ENCODE results near the gene EXOC3L2.
"Not testable (repeated sequence)": the region's sequence is repeated elsewhere in the genome, so short reads cannot be mapped to it uniquely, and the experiment has no call there.

EXOC3L2 gene

GRCh38 chr19:45249261-45250033 lies 4.2 kb upstream of the EXOC3L2 start:
- H3K9ac ChIP-seq, result no peak overlapping the region; the same call in 1 of the 2 replicates
- no peak for TF ChIP-seq Cebpa-rat (IDR thresholded peaks at IDR 0.05)
- peaks cover 71% of the 10 kb centered on the region for H3K4me1 ChIP-seq

GRCh38 chr19:45247136-45247535 lies 1.9 kb upstream of the EXOC3L2 start:
- Histone ChIP-seq H4K20me1 (peaks cover 5% of the 10 kb centered on the region), H3K4me1 (peaks cover 53% of the 10 kb centered on the region), H3K9ac (no peak overlapping the region), H3K27me3 (no peaks in the 10 kb centered on the region), H3K4me2 (no peak overlapping the region), H3K27ac (no peak overlapping the region), H3K4me3 (no peak overlapping the region), H3K9me3 (no peaks in the 10 kb centered on the region), H3K36me3 (no peaks in the 10 kb centered on the region)
- no peak for TF ChIP-seq Cebpa-rat (IDR thresholded peaks at IDR 0.05)

More at GRCh38 chr19:45249261-45250033, 4.2 kb upstream of the EXOC3L2 start:
- Histone ChIP-seq H3K4me2 (peak overlapping the region; percentile 71), H4K20me1 (peaks cover 28% of the 10 kb centered on the region), H3K36me3 (peaks cover 14% of the 10 kb centered on the region; the same call in 1 of the 2 replicates), H3K4me3 (no peak overlapping the region), H3K27ac (no peak overlapping the region; the same call in 1 of the 2 replicates), H3K27me3 (no peaks in the 10 kb centered on the region), H3K9me3 (no peaks in the 10 kb centered on the region)

- peak overlapping the region; percentile 66; the same call in 1 of the 2 replicates for H3K9ac ChIP-seq
- peak overlapping the region; percentile 70 for H3K27ac ChIP-seq
- H3K36me3 ChIP-seq, result no peaks in the 10 kb centered on the region
- no peak for TF ChIP-seq Cebpa-rat (IDR thresholded peaks at IDR 0.05)
- peak overlapping the region; percentile 61 for H3K4me2 ChIP-seq
- H4K20me1 ChIP-seq, result no peaks in the 10 kb centered on the region
- no peaks in the 10 kb centered on the region for H3K27me3 ChIP-seq
- peaks cover 64% of the 10 kb centered on the region for H3K4me1 ChIP-seq
- H3K4me3 ChIP-seq, result no peak overlapping the region
- H3K9me3 ChIP-seq, result no peaks in the 10 kb centered on the region
Observed at GRCh38 chr19:45245826-45246225, 619 bp upstream of the EXOC3L2 start.

- Histone ChIP-seq H3K9me3 (no peaks in the 10 kb centered on the region), H3K27me3 (no peaks in the 10 kb centered on the region), H3K9ac (no peak overlapping the region), H3K36me3 (no peaks in the 10 kb centered on the region), H3K4me3 (no peak overlapping the region), H4K20me1 (no peaks in the 10 kb centered on the region), H3K4me2 (peak overlapping the region; percentile 61; the same call in 1 of the 2 replicates), H3K4me1 (peaks cover 56% of the 10 kb centered on the region), H3K27ac (no peak overlapping the region)
- no peak for TF ChIP-seq Cebpa-rat (IDR thresholded peaks at IDR 0.05)
Observed at GRCh38 chr19:45244133-45244794, 943 bp downstream of the EXOC3L2 start.

- Histone ChIP-seq H4K20me1 (no peaks in the 10 kb centered on the region), H3K4me3 (no peak overlapping the region), H3K4me1 (peaks cover 57% of the 10 kb centered on the region), H3K9me3 (no peaks in the 10 kb centered on the region), H3K27ac (no peak overlapping the region), H3K4me2 (no peak overlapping the region), H3K36me3 (no peaks in the 10 kb centered on the region), H3K27me3 (no peaks in the 10 kb centered on the region), H3K9ac (no peak overlapping the region)
- no peak for TF ChIP-seq Cebpa-rat (IDR thresholded peaks at IDR 0.05)
Observed at GRCh38 chr19:45243144-45243732, 2.0 kb downstream of the EXOC3L2 start.

GRCh38 chr19:45238556-45238955 lies 6.7 kb downstream of the EXOC3L2 start:
- Histone ChIP-seq H3K4me3 (no peak overlapping the region), H3K27me3 (no peaks in the 10 kb centered on the region), H3K9me3 (no peaks in the 10 kb centered on the region), H3K9ac (no peak overlapping the region), H4K20me1 (no peaks in the 10 kb centered on the region), H3K4me2 (no peak overlapping the region), H3K4me1 (peaks cover 75% of the 10 kb centered on the region), H3K27ac (peak overlapping the region; percentile 4; the same call in 1 of the 2 replicates), H3K36me3 (no peaks in the 10 kb centered on the region)
- TF ChIP-seq Cebpa-rat (IDR thresholded peaks at IDR 0.05), result no peak

- peak overlapping the region; percentile 93 for H3K27ac ChIP-seq
- no peaks in the 10 kb centered on the region for H3K9me3 ChIP-seq
- no peaks in the 10 kb centered on the region for H3K27me3 ChIP-seq
- H3K4me2 ChIP-seq, result peak overlapping the region; percentile 87
- no peaks in the 10 kb centered on the region for H3K36me3 ChIP-seq
- H3K9ac ChIP-seq, result peak overlapping the region; percentile 79
- H3K4me3 ChIP-seq, result peak overlapping the region; percentile 54
- H3K4me1 ChIP-seq, result peaks cover 83% of the 10 kb centered on the region
- no peak for TF ChIP-seq Cebpa-rat (IDR thresholded peaks at IDR 0.05)
- no peaks in the 10 kb centered on the region for H4K20me1 ChIP-seq
Observed at GRCh38 chr19:45235485-45235884, 9.7 kb downstream of the EXOC3L2 start.

GRCh38 chr19:45234089-45234869 lies 10.9 kb downstream of the EXOC3L2 start:
- H3K4me2 ChIP-seq, result peak overlapping the region; percentile 87
- peaks cover 79% of the 10 kb centered on the region for H3K4me1 ChIP-seq
- no peaks in the 10 kb centered on the region for H3K27me3 ChIP-seq
- peak overlapping the region; percentile 93 for H3K27ac ChIP-seq
- no peaks in the 10 kb centered on the region for H3K9me3 ChIP-seq
- no peak overlapping the region for H3K4me3 ChIP-seq
- no peak for TF ChIP-seq Cebpa-rat (IDR thresholded peaks at IDR 0.05)
- peak overlapping the region; percentile 79; the same call in 1 of the 2 replicates for H3K9ac ChIP-seq
- no peaks in the 10 kb centered on the region for H4K20me1 ChIP-seq
- no peaks in the 10 kb centered on the region for H3K36me3 ChIP-seq

- H3K9ac ChIP-seq, result no peak overlapping the region
- no peak overlapping the region for H3K4me2 ChIP-seq
- peaks cover 65% of the 10 kb centered on the region for H3K4me1 ChIP-seq
- H3K9me3 ChIP-seq, result no peaks in the 10 kb centered on the region
- H3K27me3 ChIP-seq, result no peaks in the 10 kb centered on the region
- H3K27ac ChIP-seq, result peak overlapping the region; percentile 0; the same call in 1 of the 2 replicates
- H3K36me3 ChIP-seq, result no peaks in the 10 kb centered on the region
- no peak for TF ChIP-seq Cebpa-rat (IDR thresholded peaks at IDR 0.05)
- H4K20me1 ChIP-seq, result no peaks in the 10 kb centered on the region
- H3K4me3 ChIP-seq, result no peak overlapping the region
Observed at GRCh38 chr19:45231891-45232290, 13.3 kb downstream of the EXOC3L2 start.

GRCh38 chr19:45229056-45229455 lies 16.2 kb downstream of the EXOC3L2 start:
- H3K4me2 ChIP-seq, H3K36me3 ChIP-seq, H4K20me1 ChIP-seq, H3K9ac ChIP-seq, H3K9me3 ChIP-seq, H3K27ac ChIP-seq, H3K4me3 ChIP-seq, H3K27me3 ChIP-seq: not testable (repeated sequence)
- peaks cover 37% of the 10 kb centered on the region for H3K4me1 ChIP-seq

Measured in BLaER1 (cell line).